Endothelial cell of umbilical vein (primary cell): ENCODE measurements around the gene SOX12.

Experiments used
- EZH2 ChIP-seq: IDR thresholded peaks from 2 replicates; pipeline ENCODE4 v1.6.1; 2012; ENCODE audit warnings: borderline replicate concordance, low read depth, mild to moderate bottlenecking, moderate library complexity, low read length, inconsistent platforms; ENCODE audit not compliant: severe bottlenecking
- GATA2 ChIP-seq: IDR thresholded peaks from 2 replicates; pipeline ENCODE4 v1.7.0; 2011; ENCODE audit warnings: low read depth, mild to moderate bottlenecking, moderate library complexity, mixed read lengths, low read length; ENCODE audit not compliant: insufficient read length, insufficient read depth
- POLR2A ChIP-seq: IDR thresholded peaks from 2 replicates; pipeline ENCODE4 v1.6.1; 2012; ENCODE audit warnings: low read depth, mild to moderate bottlenecking, control low read depth, low read length
- POLR2AphosphoS5 ChIP-seq: IDR thresholded peaks from 2 replicates; pipeline ENCODE4 v1.6.1; 2012; ENCODE audit warnings: low read depth, mild to moderate bottlenecking, control low read depth, low read length, moderate library complexity; ENCODE audit not compliant: insufficient read depth
- TF ChIP-seq, protein P1 (sequence below), 2 donors: IDR thresholded peaks; 1 replicate in 1 of 2; 2 replicates in 1 of 2; pipeline ENCODE4 v1.5.1; 2011; ENCODE audit warnings: low read length in 2 of 2, mild to moderate bottlenecking in 2 of 2, moderate library complexity in 2 of 2, control low read depth in 1 of 2, inconsistent platforms in 1 of 2, low read depth in 1 of 2; ENCODE audit not compliant: insufficient read depth in 1 of 2; ENCODE audit errors: extremely low read depth in 1 of 2

DNA sequence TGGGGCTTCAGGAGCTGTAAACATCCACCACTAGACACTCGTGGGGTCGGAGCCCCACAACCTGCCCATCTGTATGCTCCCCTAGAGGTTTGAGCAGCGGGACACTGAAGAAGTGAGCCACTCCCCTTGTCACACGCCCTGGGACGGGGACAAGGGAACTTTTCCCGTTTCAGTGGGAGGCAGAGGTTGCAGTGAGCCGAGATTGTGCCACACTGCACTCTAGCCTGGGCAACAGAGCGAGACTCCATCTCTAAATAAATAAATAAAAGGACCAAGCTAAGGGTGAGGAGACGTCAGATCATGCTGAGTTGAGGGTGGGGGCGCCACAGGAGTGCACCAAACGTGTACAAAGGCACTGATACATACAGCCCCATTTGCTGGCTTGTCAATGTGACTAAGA lies 19.6 kb upstream of the SOX12 start:
- TF ChIP-seq, protein P1, sequence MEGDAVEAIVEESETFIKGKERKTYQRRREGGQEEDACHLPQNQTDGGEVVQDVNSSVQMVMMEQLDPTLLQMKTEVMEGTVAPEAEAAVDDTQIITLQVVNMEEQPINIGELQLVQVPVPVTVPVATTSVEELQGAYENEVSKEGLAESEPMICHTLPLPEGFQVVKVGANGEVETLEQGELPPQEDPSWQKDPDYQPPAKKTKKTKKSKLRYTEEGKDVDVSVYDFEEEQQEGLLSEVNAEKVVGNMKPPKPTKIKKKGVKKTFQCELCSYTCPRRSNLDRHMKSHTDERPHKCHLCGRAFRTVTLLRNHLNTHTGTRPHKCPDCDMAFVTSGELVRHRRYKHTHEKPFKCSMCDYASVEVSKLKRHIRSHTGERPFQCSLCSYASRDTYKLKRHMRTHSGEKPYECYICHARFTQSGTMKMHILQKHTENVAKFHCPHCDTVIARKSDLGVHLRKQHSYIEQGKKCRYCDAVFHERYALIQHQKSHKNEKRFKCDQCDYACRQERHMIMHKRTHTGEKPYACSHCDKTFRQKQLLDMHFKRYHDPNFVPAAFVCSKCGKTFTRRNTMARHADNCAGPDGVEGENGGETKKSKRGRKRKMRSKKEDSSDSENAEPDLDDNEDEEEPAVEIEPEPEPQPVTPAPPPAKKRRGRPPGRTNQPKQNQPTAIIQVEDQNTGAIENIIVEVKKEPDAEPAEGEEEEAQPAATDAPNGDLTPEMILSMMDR (IDR thresholded peaks at IDR 0.05; ENCODE audit: extremely low read depth in 1 of 2, insufficient read depth in 1 of 2, low read depth in 1 of 2, low read length in 2 of 2): no peak
- TF ChIP-seq POLR2A (no peak), GATA2 (no peak), POLR2AphosphoS5 (no peak), EZH2 (no peak)
